IMR-90 (cell line): ENCODE measurements around the gene BLOC1S5. TPM values are rescaled to one million over a fixed set of nuclear protein-coding genes. Genes with fewer than 3 reads are reported as not detected.

Experiments
- ATAC-seq: fragments of 200-7000 bp; cut with Tn5 transposase; 2 replicates; pipeline ENCODE4 v1.9.1; 2020; ENCODE audit warnings: low read depth, mild to moderate bottlenecking, moderate library complexity
- BruUV-seq: library from RNA; stranded (reverse); fragments of 400-500 nt; replicated peaks from 2 replicates; lab custom pipeline; 2021; lab: Mats Ljungman, UMichigan
- CTCF ChIA-PET: fragments of 300-600 bp; formaldehyde crosslinking; extraction: SDS; loops from one replicate; lab custom pipeline; 2021; ENCODE audit warnings: antibody characterized with exemption; lab: Yijun Ruan, JAX
- POLR2A ChIA-PET: fragments of 300-600 bp; sonication (Branson Sonifier 250); formaldehyde crosslinking; loops from one replicate; lab custom pipeline; 2022; ENCODE audit warnings: antibody characterized with exemption; ENCODE audit not compliant: unreplicated experiment; lab: Charles Lee
- DNase-seq: peaks from one replicate; pipeline ENCODE4 v3.0.0; 2013
- H2AFZ ChIP-seq: replicated peaks from 2 replicates; pipeline ENCODE3; 2013; ENCODE audit warnings: low read length, mild to moderate bottlenecking; ENCODE audit not compliant: poor library complexity
- H2AK5ac ChIP-seq: 2 replicates; pipeline ENCODE4 v1.6.1; 2013; ENCODE audit warnings: low read depth, low read length, inconsistent platforms
- H2AK9ac ChIP-seq: replicated peaks from 2 replicates; pipeline ENCODE3; 2013; ENCODE audit warnings: mild to moderate bottlenecking, low read depth, low read length, moderate library complexity; ENCODE audit not compliant: poor library complexity
- H2BK120ac ChIP-seq: 2 replicates; pipeline ENCODE4 v1.6.1; 2013; ENCODE audit warnings: low read depth, low read length, inconsistent platforms
- H2BK15ac ChIP-seq: 3 replicates; pipeline ENCODE4 v1.6.1; 2013; ENCODE audit warnings: low read depth, low read length, inconsistent platforms
- H2BK20ac ChIP-seq: 2 replicates; pipeline ENCODE4 v1.6.1; 2013; ENCODE audit warnings: low read depth, mild to moderate bottlenecking, inconsistent platforms, low read length, moderate library complexity
- H2BK5ac ChIP-seq: 2 replicates; pipeline ENCODE4 v1.6.1; 2013; ENCODE audit warnings: mild to moderate bottlenecking, low read depth, low read length, inconsistent platforms; ENCODE audit not compliant: poor library complexity, severe bottlenecking
- H3K14ac ChIP-seq: replicated peaks from 2 replicates; pipeline ENCODE4 v1.6.1; 2013; ENCODE audit warnings: low read depth, low read length, inconsistent platforms
- H3K18ac ChIP-seq: 2 replicates; pipeline ENCODE4 v1.6.1; 2013; ENCODE audit warnings: low read depth, low read length, control low read depth
- H3K23ac ChIP-seq: 2 replicates; pipeline ENCODE4 v1.6.1; 2013; ENCODE audit warnings: low read depth, low read length, inconsistent platforms
- H3K27ac ChIP-seq: 2 replicates; pipeline ENCODE4 v1.5.1; 2013; ENCODE audit warnings: mild to moderate bottlenecking, control low read depth, low read length; ENCODE audit not compliant: insufficient read depth
- H3K27me3 ChIP-seq: 2 replicates; pipeline ENCODE4 v1.6.1; 2013; ENCODE audit warnings: low read length; ENCODE audit not compliant: control insufficient read depth, insufficient read depth
- H3K36me3 ChIP-seq: 2 replicates; pipeline ENCODE4 v1.6.1; 2013; ENCODE audit warnings: low read length, mixed read lengths; ENCODE audit not compliant: control insufficient read depth, insufficient read depth
- H3K4ac ChIP-seq: 2 replicates; pipeline ENCODE4 v1.6.1; 2013; ENCODE audit warnings: low read depth, low read length, inconsistent platforms
- H3K4me1 ChIP-seq: 2 replicates; pipeline ENCODE4 v1.6.1; 2013; ENCODE audit warnings: low read length, mixed read lengths; ENCODE audit not compliant: control insufficient read depth, insufficient read depth
- H3K4me2 ChIP-seq: 2 replicates; pipeline ENCODE4 v1.6.1; 2013; ENCODE audit warnings: low read depth, mild to moderate bottlenecking, control low read depth, low read length, moderate library complexity
- H3K4me3 ChIP-seq: 2 replicates; pipeline ENCODE4 v1.5.1; 2013; ENCODE audit warnings: low read depth, mild to moderate bottlenecking, control low read depth, low read length, moderate library complexity; ENCODE audit not compliant: insufficient read depth
- H3K56ac ChIP-seq: 2 replicates; pipeline ENCODE4 v1.6.1; 2013; ENCODE audit warnings: low read length, inconsistent platforms; ENCODE audit not compliant: insufficient read depth; ENCODE audit errors: extremely low read depth
- H3K79me1 ChIP-seq, 2 experiments: 2 replicates each; pipeline ENCODE4 v1.6.1; 2013; ENCODE audit warnings: low read length in 2 of 2, inconsistent platforms in 1 of 2, low read depth in 1 of 2
- H3K9ac ChIP-seq: 2 replicates; pipeline ENCODE4 v1.6.1; 2013; ENCODE audit warnings: low read depth, low read length, control low read depth
- H3K9me1 ChIP-seq: 2 replicates; pipeline ENCODE4 v1.6.1; 2013; ENCODE audit warnings: low read length, inconsistent platforms; ENCODE audit not compliant: insufficient read depth
- H3K9me3 ChIP-seq: 2 replicates; pipeline ENCODE4 v1.6.1; 2013; ENCODE audit warnings: low read length; ENCODE audit not compliant: control insufficient read depth, insufficient read depth
- H4K20me1 ChIP-seq: 2 replicates; pipeline ENCODE4 v1.6.1; 2013; ENCODE audit warnings: low read length, inconsistent platforms; ENCODE audit not compliant: insufficient read depth
- H4K5ac ChIP-seq: 2 replicates; pipeline ENCODE4 v1.6.1; 2013; ENCODE audit warnings: mild to moderate bottlenecking, low read depth, low read length, control low read depth
- H4K8ac ChIP-seq, 2 experiments: 2 replicates each; pipeline ENCODE4 v1.6.1; 2013; ENCODE audit warnings: low read depth in 2 of 2, low read length in 2 of 2, control low read depth in 1 of 2, inconsistent platforms in 1 of 2
- H4K91ac ChIP-seq: 2 replicates; pipeline ENCODE4 v1.6.1; 2013; ENCODE audit warnings: low read depth, low read length, inconsistent platforms; ENCODE audit not compliant: insufficient read depth
- BHLHE40 ChIP-seq: fragments of 150-350 bp; IDR thresholded peaks from 2 replicates; pipeline ENCODE4 v1.6.1; 2016; ENCODE audit warnings: mild to moderate bottlenecking, low read depth, low read length
- CEBPB ChIP-seq: IDR thresholded peaks from 2 replicates; pipeline ENCODE4 v1.6.1; 2012; ENCODE audit warnings: low read depth, low read length, improper control_type of control experiment
- FOS ChIP-seq: fragments of 150-350 bp; IDR thresholded peaks from 2 replicates; pipeline ENCODE4 v1.6.1; 2016; ENCODE audit warnings: low read depth, low read length
- MAZ ChIP-seq: IDR thresholded peaks from 2 replicates; pipeline ENCODE4 v1.6.1; 2012; ENCODE audit warnings: low read depth, mild to moderate bottlenecking, low read length, improper control_type of control experiment, moderate library complexity, borderline replicate concordance
- WGBS, 2 experiments: methylation state at CpG; one replicate each; pipeline versions ENCODE4 v1.1.5 to v1.1.7; 2013; ENCODE audit warnings: missing lambda C conversion rate in 2 of 2; ENCODE audit not compliant: insufficient read length in 1 of 2; ENCODE audit errors: extremely low coverage in 2 of 2; 5-methylcytosine and 5-hydroxymethylcytosine counted together
- dilution Hi-C: fragments of 300-500 bp; cut with HindIII; formaldehyde crosslinking; loops from one replicate; pipeline ENCODE4 v1.14.3; 2018; ENCODE audit warnings: low sequenced_read_pairs; ENCODE audit not compliant: unreplicated experiment
- in situ Hi-C: fragments of 300-500 bp; cut with MboI; formaldehyde crosslinking; loops from 3 replicates; pipeline ENCODE4 v1.14.3; 2019; ENCODE audit warnings: low sequenced_read_pairs, inconsistent platforms, mixed read lengths
- intact Hi-C: fragments of 100-400 bp; cut with micrococcal nuclease; formaldehyde crosslinking; loops from 2 replicates; pipeline ENCODE4 v1.10.0; 2022
- polyA plus RNA-seq, 3 experiments: library from polyadenylated mRNA; depleted of rRNA; stranded (reverse); fragments of >200 nt; gene quantifications; 2 replicates each; pipeline ENCODE4 v1.2.3, GENCODE V29; 2012; ENCODE audit warnings: low replicate concordance in 1 of 3
- total RNA-seq: library from RNA; depleted of rRNA; stranded (reverse); fragments of >200 nt; gene quantifications from 2 replicates; pipeline ENCODE4 v1.2.3, GENCODE V29; 2012

The BLOC1S5 gene
- total and polyA plus RNA-seq, 2 of the 4 experiments (the other 2 are of a cell fraction) = 4.8 to 17.2 TPM

GRCh38 chr6:8080362-8081151 lies 16.4 kb upstream of the BLOC1S5 start:
- peaks cover 11% of the 10 kb centered on the region; the same call in 1 of the 2 replicates for H3K9me1 ChIP-seq

More at GRCh38 chr6:8080362-8081151, 16.4 kb upstream of the BLOC1S5 start:
- peak overlapping the region; percentile 34; the same call in 1 of the 2 replicates for H3K18ac ChIP-seq
- no peak overlapping the region for H3K9ac ChIP-seq
- ATAC-seq (peak; percentile 43), DNase-seq (peak; percentile 82)
- peak overlapping the region; percentile 52; the same call in 1 of the 2 replicates for H2BK20ac ChIP-seq
- BruUV-seq = no TSS peak
- H3K14ac ChIP-seq = peak overlapping the region; percentile 39; the same call in 1 of the 2 replicates
- no peaks in the 10 kb centered on the region; the same call in 1 of the 2 replicates for H4K20me1 ChIP-seq
- 0 out of 2 replicates have a peak overlapping the region, but pooled peaks have one; percentile 13 for H3K23ac ChIP-seq
- H3K9me3 ChIP-seq = no peaks in the 10 kb centered on the region
- H4K8ac ChIP-seq = no peak overlapping the region
- CTCF ChIA-PET = no interaction called here
- peak overlapping the region; percentile 25; the same call in 1 of the 2 replicates for H3K4ac ChIP-seq
- H2BK15ac ChIP-seq = 0 out of 3 replicates have a peak overlapping the region, but pooled peaks have one; percentile 23
- in situ Hi-C loops = no loop called here
- no peak overlapping the region for H2AFZ ChIP-seq
- peaks cover 11 to 39% of the 10 kb centered on the region in 2 experiments; a peak in 3 of 4 replicates for H3K79me1 ChIP-seq
- dilution Hi-C loops = no loop called here
- WGBS, 2 experiments = no CpG with 5 or more reads among the region's 4 CpGs
- H2AK5ac ChIP-seq = no peak overlapping the region
- peaks cover 19% of the 10 kb centered on the region for H3K4me1 ChIP-seq
- 0 out of 2 replicates have a peak overlapping the region, but pooled peaks have one; percentile 4 for H4K5ac ChIP-seq
- H3K36me3 ChIP-seq = no peaks in the 10 kb centered on the region
- no peak overlapping the region for H3K56ac ChIP-seq
- POLR2A ChIA-PET = no interaction called here
- H2BK5ac ChIP-seq = peak overlapping the region; percentile 52
- H3K4me3 ChIP-seq = no peak overlapping the region
- H2BK120ac ChIP-seq = peak overlapping the region; percentile 27; the same call in 1 of the 2 replicates
- peak overlapping the region; percentile 23; the same call in 1 of the 2 replicates for H3K4me2 ChIP-seq
- H2AK9ac ChIP-seq = no peak overlapping the region
- H3K27ac ChIP-seq = no peak overlapping the region
- no peaks in the 10 kb centered on the region for H3K27me3 ChIP-seq
- intact Hi-C loops = no loop called here
- no peak for TF ChIP-seq BHLHE40
- TF ChIP-seq MAZ = peak; percentile 43; the same call in 1 of the 2 replicates
- TF ChIP-seq CEBPB = peak; percentile 98
- TF ChIP-seq FOS = no peak; the same call in 1 of the 2 replicates
- no peak overlapping the region for H4K91ac ChIP-seq
